HG03196 (cell line): Measurements from ENCODE around the gene TUB.

Experiments
- ATAC-seq: cut with Tn5 transposase; IDR thresholded peaks from one replicate; pipeline ENCODE4 v1.9.1; 2021; ENCODE audit not compliant: unreplicated experiment

Gene TUB, protein sequence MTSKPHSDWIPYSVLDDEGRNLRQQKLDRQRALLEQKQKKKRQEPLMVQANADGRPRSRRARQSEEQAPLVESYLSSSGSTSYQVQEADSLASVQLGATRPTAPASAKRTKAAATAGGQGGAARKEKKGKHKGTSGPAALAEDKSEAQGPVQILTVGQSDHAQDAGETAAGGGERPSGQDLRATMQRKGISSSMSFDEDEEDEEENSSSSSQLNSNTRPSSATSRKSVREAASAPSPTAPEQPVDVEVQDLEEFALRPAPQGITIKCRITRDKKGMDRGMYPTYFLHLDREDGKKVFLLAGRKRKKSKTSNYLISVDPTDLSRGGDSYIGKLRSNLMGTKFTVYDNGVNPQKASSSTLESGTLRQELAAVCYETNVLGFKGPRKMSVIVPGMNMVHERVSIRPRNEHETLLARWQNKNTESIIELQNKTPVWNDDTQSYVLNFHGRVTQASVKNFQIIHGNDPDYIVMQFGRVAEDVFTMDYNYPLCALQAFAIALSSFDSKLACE

DNA sequence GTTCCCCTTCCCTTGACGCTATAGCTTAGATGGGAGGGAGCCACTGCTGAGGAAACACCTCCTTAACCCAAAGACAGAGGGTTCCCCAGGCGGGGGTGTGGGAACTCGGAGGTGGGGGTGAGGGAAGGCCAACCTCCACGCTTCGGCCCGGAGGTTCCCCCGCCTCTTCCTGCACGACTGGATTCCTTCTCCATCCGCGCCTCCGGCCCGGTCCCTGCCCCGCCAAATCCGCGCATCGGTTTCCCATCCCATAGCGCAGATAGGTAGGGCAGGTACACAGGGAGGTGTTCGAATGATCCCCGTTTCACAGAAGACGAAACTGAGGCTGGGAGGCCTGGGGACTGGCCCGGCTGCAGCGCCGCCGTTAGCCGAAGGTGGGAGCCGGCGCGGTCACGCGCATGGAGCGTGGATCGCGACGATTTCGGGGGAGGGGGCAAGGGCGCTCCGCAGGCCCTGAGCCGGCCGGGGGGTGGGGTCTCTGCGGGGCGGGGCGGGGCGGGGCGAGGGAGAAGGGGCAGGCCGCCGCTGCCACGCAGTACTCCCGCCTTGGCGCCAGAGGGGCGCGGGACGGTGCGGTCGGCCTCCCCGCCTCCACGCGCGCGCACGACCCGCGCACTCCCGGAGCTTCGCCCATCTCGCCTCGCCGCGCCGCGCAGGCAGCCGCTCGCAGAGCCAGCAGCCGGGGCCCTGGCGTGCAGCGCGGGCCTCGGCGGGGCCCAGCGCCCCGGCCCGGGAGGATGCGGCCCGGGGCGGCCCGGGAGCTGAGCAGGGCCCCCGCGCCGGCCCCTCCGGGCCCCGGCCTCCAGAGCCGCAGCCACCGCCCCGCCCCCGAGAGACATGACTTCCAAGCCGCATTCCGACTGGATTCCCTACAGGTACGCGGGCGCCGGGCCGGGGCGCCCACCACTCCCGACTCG is at the start of gene TUB:
TSS of gene TUB (plus strand) at position 538 of the 917 bp plus-strand sequence. CDS start at position 838, 300 bp downstream.
- no peak for ATAC-seq

DNA sequence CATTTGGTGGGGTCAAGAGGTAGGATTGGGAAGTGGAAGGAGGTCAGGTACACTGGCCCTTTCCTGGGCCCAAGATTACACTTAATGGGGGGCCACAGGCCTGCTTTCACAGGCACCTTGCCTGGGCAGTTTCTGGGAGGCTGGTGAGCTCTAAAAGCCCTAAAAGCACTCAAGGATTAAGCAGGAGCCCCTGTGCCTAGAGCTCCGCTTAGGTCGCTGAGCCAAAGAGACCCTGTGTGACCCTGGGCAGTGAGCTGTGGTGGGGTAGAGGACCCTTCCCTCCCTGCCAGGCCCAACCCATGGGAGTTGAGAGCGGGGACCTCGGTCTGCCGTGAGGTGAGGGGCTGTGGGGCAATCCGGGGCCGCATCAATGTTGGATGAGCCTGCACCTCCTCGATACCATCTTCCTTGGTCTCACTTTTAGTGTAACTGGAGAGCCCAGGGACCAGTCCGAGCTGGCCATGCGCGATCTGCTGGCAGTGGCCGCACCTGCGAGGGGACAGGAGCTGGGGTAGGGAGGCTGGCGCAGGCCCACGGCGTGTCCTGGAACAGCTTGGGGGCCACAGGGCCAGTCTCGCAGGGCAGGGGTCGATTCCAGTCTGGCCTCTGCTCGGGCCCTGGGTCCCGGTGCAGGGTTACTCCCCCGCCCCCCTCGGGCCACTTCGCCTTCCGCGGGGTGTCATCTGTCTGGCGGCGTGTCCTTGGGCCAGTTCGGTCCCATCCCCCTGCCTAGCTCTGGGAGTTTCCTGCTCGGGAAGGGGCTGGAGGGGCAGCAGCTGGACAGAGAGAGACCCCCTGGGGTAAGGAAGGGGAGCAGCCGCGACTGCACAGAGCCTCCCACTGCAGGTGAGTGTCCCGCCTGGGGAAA is 49.5 kb upstream of the TUB start:
- ATAC-seq, result no peak

DNA sequence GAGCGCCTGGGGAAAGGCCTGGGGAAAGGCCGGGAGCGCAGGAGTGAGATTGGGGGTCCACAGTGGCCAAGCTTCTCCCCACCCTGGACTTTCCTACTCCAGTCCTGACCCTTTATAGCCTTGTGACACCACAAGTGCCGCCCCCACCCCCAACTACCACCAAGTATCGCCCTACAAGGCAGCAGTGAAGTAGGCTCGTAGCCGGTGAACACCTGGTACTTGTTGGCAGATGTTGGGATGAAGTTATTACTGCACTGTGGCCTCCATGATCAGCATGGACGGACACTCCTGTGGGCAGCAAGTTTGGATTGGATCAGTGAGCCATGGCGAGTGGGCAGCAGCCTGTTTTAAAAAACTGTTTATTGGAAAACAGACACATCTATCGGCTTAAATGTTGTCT is 48.9 kb upstream of the TUB start:
- ATAC-seq, result no peak

DNA sequence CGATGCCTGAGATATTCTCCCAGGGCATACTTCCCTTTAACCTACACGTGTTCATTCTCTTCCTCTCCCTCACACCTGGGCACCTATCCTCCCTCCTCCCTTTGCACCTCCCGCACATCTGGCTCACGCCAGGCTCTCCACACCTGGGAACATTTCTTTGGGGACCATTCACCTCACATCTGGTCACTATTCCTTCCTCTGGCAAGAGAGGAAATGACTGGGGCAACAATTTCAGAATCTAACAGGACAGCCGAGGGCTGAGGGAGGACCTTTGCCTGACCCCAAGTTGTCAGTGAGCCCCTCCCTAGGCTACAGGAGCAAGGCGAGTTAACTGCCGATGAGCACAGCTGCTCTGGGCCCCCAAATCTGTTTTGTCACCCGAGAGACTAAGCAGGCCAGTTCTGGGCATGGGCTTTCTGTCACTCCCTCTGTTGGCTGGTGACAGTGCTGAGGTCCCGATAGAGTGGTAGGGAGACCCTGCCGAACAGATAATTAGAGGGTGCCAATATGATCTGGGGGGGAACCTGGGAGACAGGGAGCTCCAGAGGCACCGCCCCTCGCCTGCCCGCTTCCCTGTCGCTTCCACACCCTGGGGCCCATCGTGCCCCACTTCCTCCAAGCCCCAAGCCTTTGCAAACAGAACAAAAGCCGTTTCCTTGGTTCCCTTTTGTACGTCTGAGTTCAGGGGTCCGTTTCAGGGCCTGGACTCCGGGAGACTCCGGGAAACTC is 48.3 kb upstream of the TUB start:
- no peak for ATAC-seq

DNA sequence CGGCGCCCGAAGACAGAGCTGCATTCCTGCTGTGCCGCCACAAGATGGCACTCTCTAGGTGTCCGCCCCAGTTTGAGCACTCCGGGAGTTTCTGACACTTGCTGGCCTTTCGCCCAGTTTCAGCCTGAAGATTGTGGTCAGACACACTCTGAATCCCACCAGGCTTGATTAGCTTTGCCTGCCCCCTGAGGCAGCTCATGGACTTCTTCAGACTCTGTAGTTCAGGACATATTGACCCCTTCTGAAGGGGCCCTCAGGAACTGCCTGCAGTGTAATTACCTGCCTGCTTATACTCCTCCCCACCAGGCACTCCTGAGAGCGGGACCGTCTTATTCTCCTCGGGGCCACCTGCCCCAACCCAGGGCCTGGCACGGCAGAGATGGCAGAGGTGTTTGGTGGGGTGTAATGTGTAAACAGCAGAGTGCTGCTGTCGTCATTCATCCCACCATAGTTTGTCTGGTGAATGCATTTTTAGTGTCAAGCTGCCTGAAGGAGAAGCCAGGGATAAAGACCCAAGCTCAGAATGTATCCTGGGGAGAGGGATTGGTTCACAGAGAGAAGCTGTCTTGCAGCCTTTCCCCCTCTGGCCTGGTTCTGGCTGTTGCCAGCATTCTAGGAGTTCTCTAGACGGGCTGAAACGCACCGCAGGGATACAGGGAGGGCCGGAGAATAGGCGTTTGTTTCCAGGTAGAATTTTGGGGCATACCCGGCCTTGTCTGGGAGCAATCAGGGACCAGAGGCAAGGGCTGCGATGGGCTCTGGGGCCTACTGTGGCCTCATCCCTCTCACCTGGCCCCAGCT is 47.5 kb upstream of the TUB start:
- no peak for ATAC-seq

DNA sequence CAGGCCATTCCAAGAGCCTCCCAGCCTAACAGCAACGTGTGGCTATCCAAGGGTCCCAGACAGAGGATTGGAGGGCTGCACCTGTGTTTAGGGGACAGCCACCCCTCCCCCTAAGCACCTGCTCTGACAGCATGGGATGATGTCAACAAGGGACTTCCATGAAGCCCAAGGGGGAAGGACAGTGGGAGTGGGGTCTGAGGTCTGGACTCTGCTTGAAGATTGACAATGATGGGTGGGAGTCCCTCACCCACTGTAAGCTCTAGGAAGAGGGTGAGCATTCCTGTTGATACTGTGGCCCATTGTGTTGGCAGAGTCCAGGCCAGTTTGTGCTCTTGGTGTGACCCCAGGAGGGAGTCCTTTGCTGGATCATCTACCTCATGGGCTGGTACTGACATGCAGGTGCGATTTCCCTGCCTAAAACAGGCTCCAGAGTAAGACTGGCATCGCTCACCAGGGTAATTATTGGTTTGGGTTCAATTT is 46.9 kb upstream of the TUB start:
- ATAC-seq, result no peak

DNA sequence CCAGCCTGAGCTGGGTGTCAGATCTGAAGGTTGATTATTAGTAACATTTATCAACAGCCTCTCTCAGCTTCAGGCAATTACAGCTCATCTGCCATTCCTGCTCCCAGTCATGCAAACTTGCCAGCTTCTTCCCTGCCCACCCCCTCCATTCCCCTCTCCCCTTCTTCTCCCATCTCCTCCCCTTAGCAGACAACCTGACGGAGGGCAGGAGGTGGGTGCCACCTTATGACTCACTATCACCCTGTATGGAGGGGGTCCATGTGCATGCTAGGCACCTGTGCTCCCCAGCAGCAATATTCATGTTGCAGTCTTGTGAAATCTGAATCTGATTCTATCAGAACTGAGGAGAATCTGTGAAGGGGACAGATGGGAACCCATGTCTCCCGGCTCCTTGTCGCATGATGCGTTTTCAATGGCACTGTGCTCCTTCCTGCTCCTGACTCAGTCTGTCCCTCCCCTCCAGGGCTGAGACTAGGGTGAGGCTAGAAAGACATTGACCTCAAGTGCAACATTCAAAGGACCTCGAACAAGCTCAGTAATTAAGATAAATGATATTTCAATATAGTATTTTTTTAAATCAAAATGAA is 46.3 kb upstream of the TUB start:
- ATAC-seq, result no peak

DNA sequence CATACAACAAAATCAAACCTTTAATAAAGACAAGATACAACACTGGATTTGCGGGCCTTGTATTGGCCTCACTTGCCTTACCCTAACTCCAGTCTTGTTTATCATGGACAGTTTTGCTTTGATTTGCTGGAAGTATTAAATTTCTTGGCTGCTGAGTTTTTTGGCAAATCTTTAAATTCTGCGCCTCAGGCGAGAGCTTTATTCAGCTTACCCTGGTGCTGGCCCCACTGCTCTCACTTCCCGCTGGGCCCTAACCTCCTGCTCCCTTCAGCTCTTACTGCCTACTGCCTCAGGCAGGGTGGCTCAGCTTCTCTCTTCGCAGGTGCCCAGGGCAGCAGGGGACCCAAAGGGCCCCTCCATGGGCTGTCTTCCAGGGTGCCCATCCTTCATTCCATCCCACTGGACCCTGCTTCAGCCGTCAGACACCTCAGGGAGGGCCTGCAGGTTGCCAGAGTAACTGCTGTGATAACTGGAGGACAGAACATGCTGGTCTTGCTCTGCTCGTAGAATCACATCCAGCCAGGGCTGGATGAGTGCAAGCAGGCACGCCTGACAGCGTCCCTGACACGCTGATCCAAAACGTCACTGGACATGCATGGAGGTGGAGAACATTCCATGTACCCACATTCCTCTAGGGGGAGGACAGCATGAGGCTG is 45.7 kb upstream of the TUB start:
- ATAC-seq, result no peak

DNA sequence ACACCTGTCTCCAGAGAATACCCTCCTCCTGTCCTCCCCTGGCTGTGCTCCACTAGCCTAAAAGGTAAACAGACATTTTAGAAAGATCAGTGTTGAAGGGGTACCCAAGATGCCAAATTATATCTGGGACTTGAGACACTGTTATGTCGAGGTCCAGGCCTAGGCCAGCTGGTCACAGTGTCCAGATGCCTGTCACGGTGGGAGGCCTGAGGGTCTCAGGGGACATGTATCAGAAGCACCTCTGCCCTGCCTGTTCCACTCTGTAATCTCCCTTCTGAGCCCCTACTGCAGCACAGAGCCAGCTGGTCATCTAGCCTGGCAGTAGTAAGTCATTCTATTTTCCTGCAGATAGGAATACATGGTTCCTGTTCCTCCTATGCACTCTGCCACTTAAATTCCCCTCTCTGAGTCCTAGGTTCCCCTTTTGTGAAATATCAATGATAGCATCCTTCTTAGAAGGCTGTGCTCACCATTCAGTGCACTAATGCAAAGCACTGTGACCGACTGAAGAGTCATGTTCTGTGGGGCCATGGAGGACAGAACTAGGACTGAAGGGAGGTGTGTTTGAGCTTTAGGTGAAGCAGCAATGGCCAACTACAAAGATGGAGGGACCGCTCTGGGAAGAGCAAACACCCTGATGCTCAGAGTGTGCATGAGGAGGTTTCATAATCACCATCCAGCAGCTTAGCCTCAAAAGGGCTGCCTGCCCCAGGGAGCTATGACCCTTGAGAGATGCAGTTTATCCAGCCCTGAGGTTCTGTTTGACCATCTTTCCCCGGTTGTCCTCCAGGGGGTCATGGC is 44.8 kb upstream of the TUB start:
- no peak for ATAC-seq

DNA sequence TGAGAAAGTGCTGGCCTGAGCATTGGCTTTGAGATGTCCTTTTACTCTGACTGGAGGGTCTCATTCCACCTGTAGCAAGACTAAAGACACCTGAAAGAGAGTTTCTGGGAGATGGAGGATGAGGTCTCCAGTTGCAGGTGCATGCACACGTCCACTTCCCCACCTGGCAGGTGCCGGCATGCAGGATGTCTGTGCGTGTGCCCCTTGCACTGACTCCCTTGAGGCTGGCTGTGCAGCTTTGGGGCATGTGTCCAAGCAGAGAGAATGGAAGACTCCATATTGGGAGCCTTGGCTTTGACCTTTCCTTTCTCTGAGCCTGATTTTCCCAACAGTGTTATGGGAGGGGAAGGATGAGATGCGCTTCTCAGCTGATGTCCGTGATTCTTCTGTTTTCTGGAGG is 44.0 kb upstream of the TUB start:
- ATAC-seq, result no peak

DNA sequence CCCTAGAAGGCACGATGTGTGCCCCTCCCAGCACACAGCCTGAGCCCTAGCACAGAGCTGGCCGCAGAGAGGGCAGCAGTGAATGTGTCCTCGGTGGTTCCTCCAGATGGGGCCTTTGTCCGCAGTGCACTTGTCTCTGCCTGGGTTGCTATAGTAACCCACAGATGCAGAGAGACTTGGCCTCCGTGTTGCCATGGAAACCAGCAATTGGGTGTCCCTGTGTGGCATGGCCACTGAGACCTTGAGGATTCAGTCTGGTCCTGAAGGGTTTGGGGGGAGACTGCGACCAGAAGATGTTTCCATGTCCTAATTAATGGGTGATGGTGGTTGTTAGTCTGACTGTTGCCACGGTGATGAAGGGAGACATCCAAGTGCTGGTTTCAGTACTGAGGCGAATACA is 42.6 kb upstream of the TUB start:
- no peak for ATAC-seq

DNA sequence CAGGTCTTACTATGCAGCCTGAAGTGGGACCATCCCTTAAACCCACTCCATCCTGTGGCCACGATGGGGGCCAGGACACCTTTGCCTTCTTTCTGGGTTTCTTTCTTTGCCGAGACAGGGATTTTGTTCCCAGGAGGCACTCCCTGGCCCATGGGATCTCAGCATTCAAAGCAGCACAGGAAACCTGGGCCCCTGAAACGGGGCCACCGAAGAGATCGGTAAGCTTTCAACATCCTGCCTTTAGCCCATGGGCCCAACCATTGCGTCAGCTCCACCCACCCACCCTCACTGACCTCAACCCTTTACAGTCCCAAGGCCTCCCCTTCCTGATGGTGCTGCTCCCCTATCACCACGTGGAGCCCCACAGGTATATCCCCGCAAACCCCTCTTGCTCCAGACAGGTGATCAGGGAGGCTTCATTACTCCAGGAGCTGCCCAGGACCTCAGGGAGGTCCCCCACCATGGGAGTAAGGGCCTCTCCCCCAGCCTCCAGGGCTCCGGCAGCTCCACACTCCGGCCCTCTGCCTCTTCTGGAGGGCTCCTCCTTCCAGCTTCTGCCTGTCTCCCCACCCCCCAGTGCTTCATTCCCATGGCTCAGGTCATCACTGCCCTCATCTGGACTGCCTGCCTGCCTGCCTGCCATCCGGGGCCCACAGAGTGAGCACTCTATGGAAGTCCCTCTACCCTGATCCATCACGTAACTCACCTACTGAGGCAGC is 42.0 kb upstream of the TUB start:
- no peak for ATAC-seq

DNA sequence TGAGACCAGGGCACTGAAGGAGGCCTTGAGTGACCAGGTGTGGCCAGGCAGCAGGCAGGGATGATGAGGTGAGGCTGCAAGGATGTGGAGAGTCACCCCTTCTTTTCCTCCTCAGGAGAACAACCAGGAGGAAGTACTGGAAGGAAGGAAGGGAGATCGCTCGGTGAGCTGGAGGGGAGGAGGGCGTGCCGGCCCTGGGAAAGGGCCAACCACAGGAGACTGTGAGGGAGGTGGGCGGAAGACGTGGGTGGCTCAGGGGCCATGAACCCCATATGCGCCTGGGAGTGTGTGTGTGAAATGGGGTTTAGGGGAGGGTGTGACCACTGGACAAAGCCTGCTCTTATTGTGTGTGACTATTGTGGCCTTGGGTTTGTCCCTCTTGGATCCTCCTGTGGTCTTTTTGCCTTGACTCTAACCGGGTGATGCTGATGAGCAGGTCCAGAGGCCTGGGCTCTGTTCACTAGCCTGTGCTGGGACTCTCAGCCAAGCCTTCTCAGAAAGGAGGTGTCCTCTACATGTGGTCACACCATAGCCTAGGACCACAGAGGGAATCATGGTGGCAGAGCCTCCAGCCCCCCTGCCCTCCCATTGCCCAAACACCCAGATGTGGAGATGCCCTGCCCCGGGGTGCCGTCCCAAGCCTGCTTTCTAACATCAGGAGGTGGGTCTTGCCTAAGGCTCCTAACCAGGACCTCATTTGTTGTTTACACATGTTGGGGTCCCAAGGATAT is 41.3 kb upstream of the TUB start:
- no peak for ATAC-seq

DNA sequence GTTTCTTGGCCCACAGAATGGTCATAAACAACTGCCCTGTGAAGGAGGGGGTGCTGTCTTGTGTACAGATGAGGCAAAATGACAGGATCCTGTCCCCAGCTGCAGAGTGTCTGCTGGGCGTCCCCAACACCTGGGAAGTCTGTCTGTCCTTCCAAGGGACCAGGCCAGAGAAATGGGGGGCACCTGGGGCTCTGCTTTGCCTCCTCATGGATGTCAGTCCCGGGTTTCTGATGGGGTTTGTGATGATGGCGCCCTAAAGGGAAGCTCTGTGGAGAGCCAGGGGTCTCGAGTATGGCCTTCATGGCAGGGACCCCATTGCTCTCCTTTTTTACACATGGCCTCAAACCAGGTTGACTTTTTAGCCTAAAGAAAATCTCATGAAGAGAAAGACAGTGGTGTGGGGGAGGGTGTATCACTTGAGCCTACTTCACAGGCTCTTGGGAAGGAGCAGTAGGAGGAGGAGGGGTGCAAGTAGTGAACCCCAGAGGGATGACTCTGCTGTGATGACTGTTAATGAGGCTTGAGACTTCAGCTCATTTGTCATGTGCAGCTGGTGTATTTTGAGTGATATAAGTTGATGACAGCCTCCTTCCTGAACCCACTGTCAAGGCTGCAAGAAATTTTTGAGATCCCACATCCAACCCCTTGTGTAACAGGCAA is 40.6 kb upstream of the TUB start:
- no peak for ATAC-seq

DNA sequence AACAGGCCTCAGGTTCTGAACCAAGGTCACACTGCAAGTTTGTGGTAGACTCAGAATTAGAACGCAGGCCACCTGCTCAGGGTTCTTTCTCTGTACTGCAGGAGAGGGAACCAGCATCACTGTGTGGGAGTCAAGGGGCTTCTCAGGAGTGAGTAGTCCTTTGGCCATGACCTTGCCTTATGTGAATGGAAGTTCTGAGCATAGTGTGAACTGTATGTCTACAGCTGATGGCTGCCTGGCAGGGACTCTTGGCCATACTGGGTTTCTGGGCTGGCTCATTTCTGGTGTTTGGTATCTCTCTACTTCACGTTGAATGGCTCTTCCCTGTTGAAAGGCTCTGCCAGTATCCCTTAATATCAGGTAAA is 40.1 kb upstream of the TUB start:
- ATAC-seq, result no peak

DNA sequence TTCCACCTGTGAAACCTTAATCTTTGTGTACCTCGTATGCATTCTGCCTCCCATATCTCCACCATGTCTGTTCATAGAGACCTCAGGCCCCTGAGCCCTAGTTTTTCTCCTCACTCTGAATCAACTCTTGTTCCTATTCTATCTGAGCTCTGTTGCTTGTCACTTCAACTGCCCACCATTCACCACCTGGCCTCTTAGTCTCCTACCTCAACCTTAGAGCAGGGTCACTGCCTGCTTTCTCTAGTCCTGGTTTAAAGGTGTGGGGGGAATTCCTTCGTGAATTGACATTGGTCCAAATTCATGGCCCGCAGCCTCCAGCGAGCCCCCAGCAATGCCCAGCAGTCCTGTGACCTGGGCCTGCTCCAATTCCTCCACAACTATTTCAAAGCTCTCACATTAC is 39.4 kb upstream of the TUB start:
- ATAC-seq, result no peak
